ENCODE results near the gene SSUH2. TPM values are rescaled to one million over a fixed set of nuclear protein-coding genes. Genes with fewer than 3 reads are reported as not detected.

Gene SSUH2
- total and polyA plus RNA-seq, 12 donors = 0.78 to 6.1 (median 1.7) TPM

- DNase-seq (no peak), ATAC-seq (no peak)
- no peak for TF ChIP-seq CTCF (IDR thresholded peaks at IDR 0.05)
- no peaks in the 10 kb centered on the region for H3K27me3 ChIP-seq
- 97 to 98% methylated on average over 4 of the region's 4 CpGs for WGBS, 2 donors
- no peaks in the 10 kb centered on the region for H3K36me3 ChIP-seq
- no peak overlapping the region for H3K27ac ChIP-seq
- intact Hi-C loops (cut with DNase I) = no loop called here
- H3K4me1 ChIP-seq = peaks cover 6 to 20% (median 12%) of the 10 kb centered on the region in 9 donors
- H3K9me3 ChIP-seq = peaks cover 0 to 12% (median 0%) of the 10 kb centered on the region in 11 donors
- no peak overlapping the region for H3K4me3 ChIP-seq
These were observed 25.6 kb downstream of the SSUH2 start for GRCh38 chr3:8618950-8619349.

GRCh38 chr3:8617921-8618320 lies 26.7 kb downstream of the SSUH2 start:
- ATAC-seq (no peak), DNase-seq (no peak)
- intact Hi-C loops (cut with DNase I) = no loop called here
- Histone ChIP-seq H3K9me3 (peaks cover 0 to 12% (median 0%) of the 10 kb centered on the region in 11 donors), H3K27ac (no peak overlapping the region), H3K4me1 (peaks cover 4 to 14% (median 8%) of the 10 kb centered on the region in 9 donors), H3K27me3 (no peaks in the 10 kb centered on the region), H3K4me3 (no peak overlapping the region), H3K36me3 (no peaks in the 10 kb centered on the region)
- 94 to 97% methylated on average over 5 of the region's 5 CpGs for WGBS, 2 donors
- no peak for TF ChIP-seq CTCF (IDR thresholded peaks at IDR 0.05)

GRCh38 chr3:8610951-8611350 lies 33.6 kb downstream of the SSUH2 start:
- intact Hi-C loops (cut with DNase I) = no loop called here
- Histone ChIP-seq H3K27ac (no peak overlapping the region), H3K27me3 (no peaks in the 10 kb centered on the region), H3K36me3 (no peaks in the 10 kb centered on the region), H3K4me1 (peaks cover 9 to 18% (median 14%) of the 10 kb centered on the region in 9 donors), H3K4me3 (no peak overlapping the region), H3K9me3 (no peaks in the 10 kb centered on the region)
- DNase-seq (no peak), ATAC-seq (no peak)
- WGBS, 2 donors = 91 to 94% methylated on average over 8 of the region's 8 CpGs
- TF ChIP-seq CTCF (IDR thresholded peaks at IDR 0.05) = no peak

GRCh38 chr3:8608791-8609467 lies 35.7 kb downstream of the SSUH2 start:
- intact Hi-C loops (cut with DNase I) = loop anchor here in 5 of 10 donors (2.0 to 10.0 kb wide), 5 partner anchors 124 to 284 kb away; no protein-coding TSS in a partner anchor

More at GRCh38 chr3:8608791-8609467, 35.7 kb downstream of the SSUH2 start:
- H3K27me3 ChIP-seq = no peaks in the 10 kb centered on the region
- ATAC-seq (no peak), DNase-seq (no peak)
- no peak for TF ChIP-seq CTCF (IDR thresholded peaks at IDR 0.05)
- WGBS, 2 donors = 89 to 91% methylated on average over 10 of the region's 10 CpGs
- no peaks in the 10 kb centered on the region for H3K36me3 ChIP-seq
- H3K27ac ChIP-seq = no peak overlapping the region
- H3K4me1 ChIP-seq = peaks cover 9 to 18% (median 14%) of the 10 kb centered on the region in 9 donors
- no peaks in the 10 kb centered on the region for H3K9me3 ChIP-seq
- no peak overlapping the region for H3K4me3 ChIP-seq

All from heart right ventricle (tissue), 16 donors.